K562 (cell line): ENCODE measurements around the gene NPFFR1. TPM values are rescaled to one million over a fixed set of nuclear protein-coding genes. Genes with fewer than 3 reads are reported as not detected.

Experiments
- ATAC-seq: fragments of 200-7000 bp; cut with Tn5 transposase; 3 replicates; pipeline ENCODE4 v1.9.1; 2020; ENCODE audit warnings: moderate library complexity
- BruUV-seq: library from RNA; stranded (reverse); fragments of 400-500 nt; replicated peaks from 2 replicates; lab custom pipeline; 2021; lab: Mats Ljungman, UMichigan
- CTCF ChIA-PET: fragments of 300-600 bp; formaldehyde crosslinking; extraction: SDS; loops from one replicate; lab custom pipeline; 2021; ENCODE audit warnings: low intra/inter-chr PET ratio; lab: Yijun Ruan, JAX
- POLR2A ChIA-PET: fragments of 300-600, 350-650 bp; sonication (Branson Sonifier 250); formaldehyde crosslinking; extraction: SDS; loops from one replicate; lab custom pipeline; 2021; ENCODE audit warnings: antibody characterized with exemption, inconsistent platforms; lab: Yijun Ruan, JAX
- DNase-seq, 4 experiments: peaks; one replicate each; pipeline versions ENCODE4 v3.0.0 to v3.0.0-alpha.2; 2011 to 2018; ENCODE audit warnings: low spot score in 3 of 4, mixed read lengths in 3 of 4; ENCODE audit errors: extremely low read depth in 1 of 4
- FAIRE-seq: peaks from 2 replicates; lab custom pipeline; 2011; peaks lifted over from hg19 to GRCh38; lab: Jason Lieb, UNC
- H2AFZ ChIP-seq: 2 replicates; pipeline ENCODE4 v1.6.0; 2011; ENCODE audit warnings: low read depth, low read length, control low read depth, inconsistent platforms
- H3K27ac ChIP-seq: fragments of 200-600 bp; 3 replicates; pipeline ENCODE4 v1.8.0; 2011; ENCODE audit warnings: low read depth, mild to moderate bottlenecking, control low read depth, inconsistent platforms, low read length, moderate library complexity, mixed read lengths; ENCODE audit errors: extremely low read depth
- H3K27me3 ChIP-seq, 2 experiments: fragments of 300-600 bp in 1 of 2; 2 replicates in 1 of 2; 3 replicates in 1 of 2; pipeline versions ENCODE4 v1.6.0 to v1.8.0; 2011; ENCODE audit warnings: inconsistent platforms in 2 of 2, low read length in 2 of 2, mild to moderate bottlenecking in 1 of 2, mixed read lengths in 1 of 2, moderate library complexity in 1 of 2; ENCODE audit not compliant: control insufficient read depth in 2 of 2, insufficient read depth in 2 of 2
- H3K36me3 ChIP-seq: fragments of 300-600 bp; 3 replicates; pipeline ENCODE4 v1.8.0; 2011; ENCODE audit warnings: mild to moderate bottlenecking, low read length, inconsistent platforms; ENCODE audit not compliant: control insufficient read depth, insufficient read depth
- H3K4me1 ChIP-seq, 2 experiments: fragments of 200-600 bp in 1 of 2; replicated peaks in 1 of 2; 2 replicates in 1 of 2; 3 replicates in 1 of 2; pipeline versions ENCODE4 v1.5.1 to v1.8.0; 2011; ENCODE audit warnings: inconsistent platforms in 2 of 2, low read length in 2 of 2, mild to moderate bottlenecking in 1 of 2, mixed read lengths in 1 of 2, moderate library complexity in 1 of 2; ENCODE audit not compliant: control insufficient read depth in 2 of 2, insufficient read depth in 2 of 2
- H3K4me2 ChIP-seq: 2 replicates; pipeline ENCODE4 v1.6.1; 2011; ENCODE audit warnings: low read length, control low read depth, inconsistent platforms, mixed read lengths; ENCODE audit not compliant: insufficient read depth
- H3K4me3 ChIP-seq: fragments of 200-600 bp; sonication (generic), shearing (Covaris generic); 2 replicates; pipeline ENCODE4 v1.5.1; 2016; ENCODE audit warnings: control low read depth, inconsistent platforms
- H3K79me2 ChIP-seq: fragments of 200-600 bp; 3 replicates; pipeline ENCODE4 v1.8.0; 2011; ENCODE audit warnings: low read length, inconsistent platforms; ENCODE audit not compliant: control insufficient read depth, insufficient read depth
- H3K9ac ChIP-seq, 2 experiments: 2 replicates each; pipeline versions ENCODE4 v1.6.0 to v1.6.1; 2011; ENCODE audit warnings: low read depth in 2 of 2, low read length in 2 of 2, control low read depth in 1 of 2, inconsistent platforms in 1 of 2, mild to moderate bottlenecking in 1 of 2, mixed read lengths in 1 of 2; ENCODE audit not compliant: insufficient read depth in 1 of 2
- H3K9me1 ChIP-seq: one replicate; pipeline ENCODE4 v1.6.0; 2011; ENCODE audit warnings: inconsistent platforms, mild to moderate bottlenecking, low read length, moderate library complexity; ENCODE audit not compliant: control insufficient read depth, insufficient read depth
- H3K9me3 ChIP-seq: replicated peaks from 2 replicates; pipeline ENCODE4 v1.5.1; 2011; ENCODE audit warnings: low read depth, low read length, inconsistent platforms; ENCODE audit not compliant: control insufficient read depth, insufficient read depth
- H4K20me1 ChIP-seq: replicated peaks from 2 replicates; pipeline ENCODE4 v1.6.1; 2011; ENCODE audit warnings: low read length, inconsistent platforms, mixed read lengths; ENCODE audit not compliant: control insufficient read depth, insufficient read depth
- HIVEP1 ChIP-seq: fragments of 250-450 bp; sonication (Bioruptor Pico); IDR thresholded peaks from 2 replicates; pipeline ENCODE4 v1.4.0; 2020; ENCODE audit warnings: mild to moderate bottlenecking
- KLF10 ChIP-seq: fragments of 250-450 bp; sonication (Bioruptor Pico); IDR thresholded peaks from 2 replicates; pipeline ENCODE4 v1.6.1; 2021; ENCODE audit warnings: matching md5 sums
- ZBTB11 ChIP-seq, 3 experiments: fragments of 200-800 bp in 1 of 3; fragments of 250-450 bp in 1 of 3; fragments of 450-650 bp in 1 of 3; sonication (Bioruptor Pico) in 1 of 3; sonication (Bioruptor generic) in 1 of 3; formaldehyde crosslinking in 1 of 3; IDR thresholded peaks; 2 replicates each; pipeline versions ENCODE4 v1.6.1 to v1.8.0; 2016 to 2022; ENCODE audit warnings: mild to moderate bottlenecking in 2 of 3, missing genetic modification characterization in 2 of 3, missing compliant biosample characterization in 1 of 3, moderate library complexity in 1 of 3
- ZBTB43 ChIP-seq: sonication (generic); formaldehyde crosslinking; IDR thresholded peaks from 2 replicates; pipeline ENCODE4 v1.8.0; 2023; ENCODE audit warnings: mild to moderate bottlenecking, missing genetic modification reagents
- ZNF24 ChIP-seq: fragments of 450-650 bp; IDR thresholded peaks from 2 replicates; pipeline ENCODE4 v1.6.1; 2016
- ZNF274 ChIP-seq: IDR thresholded peaks from 2 replicates; pipeline ENCODE4 v1.6.1; 2011; ENCODE audit warnings: low read depth, mild to moderate bottlenecking, low read length, moderate library complexity, borderline replicate concordance
- WGBS: fragments of 100-300 bp; shearing (Covaris generic); methylation state at CpG from one replicate; pipeline ENCODE4 v1.1.6; 2016; ENCODE audit warnings: low coverage, mixed read lengths; ENCODE audit not compliant: insufficient coverage; ENCODE audit errors: missing lambda C conversion rate; 5-methylcytosine and 5-hydroxymethylcytosine counted together
- in situ Hi-C: fragments of 300-500 bp; cut with MboI; formaldehyde crosslinking; loops from 4 replicates; pipeline ENCODE4 v1.15.0; 2018; ENCODE audit warnings: inconsistent platforms, mixed read lengths
- intact Hi-C: fragments of 100-400 bp; cut with micrococcal nuclease; formaldehyde crosslinking; loops from 2 replicates; pipeline ENCODE4 v1.14.2; 2022
- polyA plus RNA-seq, 8 experiments: library from polyadenylated mRNA; depleted of rRNA in 4 of 8; stranded (reverse) in 5 of 8; unstranded in 3 of 8; fragments of >200 nt; fragmentation: Nextera tagmentation in 2 of 8; fragmentation: Illumina TruSeq in 1 of 8; extraction: Ambion mirVana in 2 of 8; extraction: Trizol in 1 of 8; gene quantifications; 2 replicates each; pipeline versions ENCODE4 v1.2.1 to v1.2.3, GENCODE V29; 2011 to 2014; ENCODE audit warnings: inconsistent platforms in 1 of 8, missing spikeins in 1 of 8
- total RNA-seq, 7 experiments: library from RNA; depleted of rRNA in 6 of 7; stranded (reverse); fragments of >200 nt in 6 of 7; fragmentation: Illumina TruSeq in 2 of 7; extraction: Trizol in 2 of 7; gene quantifications; 2 replicates each; pipeline versions ENCODE4 v1.2.1 to v1.2.3, GENCODE V29; 2011 to 2021; ENCODE audit warnings: low replicate concordance in 1 of 7

The NPFFR1 gene
- total and polyA plus RNA-seq, 9 of the 15 experiments (the other 6 are each of a cell fraction or from before 2014, with no cell fraction given) = under 0.01 TPM; not detected in 8

- ChIA-PET POLR2A (interaction anchor here (1.5 kb wide), 1 partner anchor 33 kb away, joined by 5 read pairs; the partner anchor contains the start of gene PPA1), CTCF (interaction anchor here (0.9 kb wide), 1 partner anchor 97 kb away, joined by 3 read pairs; no protein-coding TSS in a partner anchor)
- intact Hi-C loops (loop anchor here (5.0 kb wide), 1 partner anchor 81 kb away; no protein-coding TSS in a partner anchor), in situ Hi-C loops (no loop called here)
- TF ChIP-seq HIVEP1 (CRISPR knock-in tag) (no peak), ZBTB43 (CRISPR knock-in tag) (no peak), KLF10 (CRISPR knock-in tag) (no peak), ZNF274 (no peak), ZBTB11 (CRISPR knock-in tag; IDR thresholded peaks at IDR 0.05) (no peak), ZNF24 (no peak)
- Histone ChIP-seq H3K4me2 (no peak overlapping the region), H4K20me1 (peaks cover 5% of the 10 kb centered on the region; the same call in 1 of the 2 replicates), H3K4me3 (no peak overlapping the region), H3K27ac (no peak overlapping the region), H3K36me3 (no peaks in the 10 kb centered on the region), H3K9me1 (no peaks in the 10 kb centered on the region), H3K79me2 (no peaks in the 10 kb centered on the region), H2AFZ (no peak overlapping the region), H3K27me3 (peaks cover 22 to 51% of the 10 kb centered on the region in 2 experiments), H3K4me1 (peaks cover 0 to 5% of the 10 kb centered on the region in 2 experiments; a peak in 2 of 5 replicates), H3K9ac (no peak overlapping the region), H3K9me3 (no peaks in the 10 kb centered on the region)
- WGBS = 6% methylated on average over 1 of the region's 1 CpG
- DNase-seq (no peak), FAIRE-seq (no peak), ATAC-seq (no peak)
- no TSS peak for BruUV-seq
Measured at GRCh38 chr10:70266701-70267100, 17.1 kb downstream of the NPFFR1 start.
